ENCODE results near the gene CEACAM6. TPM values are rescaled to one million over a fixed set of nuclear protein-coding genes. Genes with fewer than 3 reads are reported as not detected.
"Not testable (repeated sequence)": the region's sequence is repeated elsewhere in the genome, so short reads cannot be mapped to it uniquely, and the experiment has no call there.

The CEACAM6 gene
- total RNA-seq, 2 experiments from 2014 or later = not detected

GRCh38 chr19:41784743-41785142, 29.4 kb downstream of the CEACAM6 start:
- Mint-ChIP-seq H3K27ac (no peak overlapping the region), H3K27me3 (peaks cover 71% of the 10 kb centered on the region), H3K36me3 (ENCODE audit: low read depth) (no peaks in the 10 kb centered on the region), H3K9me3 (no peaks in the 10 kb centered on the region), H3K4me3 (peak overlapping the region; percentile 31), H3K4me1 (ENCODE audit: low read depth) (peaks cover 17% of the 10 kb centered on the region)
- ChIA-PET POLR2A (interaction anchor here (1.1 to 1.2 kb wide), 2 partner anchors 10 to 31 kb away, joined by 7 to 10 read pairs; no protein-coding TSS in a partner anchor), CTCF (interaction anchor here (0.8 to 5.1 kb wide), 6 partner anchors 10 to 78 kb away, joined by 3 to 55 read pairs (median 3); no protein-coding TSS in a partner anchor)
- Histone ChIP-seq H3K36me3 (ENCODE audit: insufficient read depth, low read length) (no peaks in the 10 kb centered on the region), H3K27ac (ENCODE audit: low read depth in 1 of 2, low read length in 2 of 2) (no peak overlapping the region), H3K4me3 (ENCODE audit: low read length) (no peak overlapping the region), H3K9me3 (ENCODE audit: control insufficient read depth in 1 of 2, insufficient read depth in 1 of 2, low read length in 2 of 2) (no peaks in the 10 kb centered on the region), H3K4me1 (ENCODE audit: insufficient read depth, low read length) (peaks cover 11% of the 10 kb centered on the region), H3K27me3 (ENCODE audit: control insufficient read depth in 1 of 2, insufficient read depth in 2 of 2, low read length in 2 of 2) (peaks cover 10 to 26% of the 10 kb centered on the region in 2 experiments)
- ATAC-seq (ENCODE audit: poor library complexity) (no peak), DNase-seq (peak in 3 of 14 experiments; percentile 32 to 40 (median 36))
- intact Hi-C loops (cut with DNase I, micrococcal nuclease) = loop anchor here (1.0 kb wide), 3 partner anchors 10 to 78 kb away; no protein-coding TSS in a partner anchor
- TF ChIP-seq, protein P1, sequence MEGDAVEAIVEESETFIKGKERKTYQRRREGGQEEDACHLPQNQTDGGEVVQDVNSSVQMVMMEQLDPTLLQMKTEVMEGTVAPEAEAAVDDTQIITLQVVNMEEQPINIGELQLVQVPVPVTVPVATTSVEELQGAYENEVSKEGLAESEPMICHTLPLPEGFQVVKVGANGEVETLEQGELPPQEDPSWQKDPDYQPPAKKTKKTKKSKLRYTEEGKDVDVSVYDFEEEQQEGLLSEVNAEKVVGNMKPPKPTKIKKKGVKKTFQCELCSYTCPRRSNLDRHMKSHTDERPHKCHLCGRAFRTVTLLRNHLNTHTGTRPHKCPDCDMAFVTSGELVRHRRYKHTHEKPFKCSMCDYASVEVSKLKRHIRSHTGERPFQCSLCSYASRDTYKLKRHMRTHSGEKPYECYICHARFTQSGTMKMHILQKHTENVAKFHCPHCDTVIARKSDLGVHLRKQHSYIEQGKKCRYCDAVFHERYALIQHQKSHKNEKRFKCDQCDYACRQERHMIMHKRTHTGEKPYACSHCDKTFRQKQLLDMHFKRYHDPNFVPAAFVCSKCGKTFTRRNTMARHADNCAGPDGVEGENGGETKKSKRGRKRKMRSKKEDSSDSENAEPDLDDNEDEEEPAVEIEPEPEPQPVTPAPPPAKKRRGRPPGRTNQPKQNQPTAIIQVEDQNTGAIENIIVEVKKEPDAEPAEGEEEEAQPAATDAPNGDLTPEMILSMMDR (IDR thresholded peaks at IDR 0.05) = no peak

DNA sequence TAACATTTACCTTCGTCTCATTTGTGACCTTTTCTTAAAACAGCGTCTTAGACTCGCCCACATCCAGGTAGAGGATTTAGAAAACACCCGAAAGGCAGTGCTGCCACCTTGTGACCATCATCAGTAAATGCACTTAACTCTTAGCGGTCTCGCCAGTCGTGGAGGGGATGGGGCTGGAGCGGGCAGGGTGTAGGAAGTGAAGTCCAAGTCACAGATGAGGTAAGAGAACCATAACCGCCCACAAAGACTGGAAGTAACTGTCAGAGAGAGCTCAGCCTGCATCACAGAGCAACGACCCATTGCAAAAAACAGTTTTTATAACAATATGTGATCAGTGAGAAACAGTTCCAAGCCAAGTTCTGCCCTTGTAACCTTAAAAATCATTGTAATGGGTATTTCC, 30.3 kb downstream of the CEACAM6 start:
- Mint-ChIP-seq H3K27me3 (peaks cover 67% of the 10 kb centered on the region), H3K4me3 (no peak overlapping the region), H3K27ac (no peak overlapping the region), H3K4me1 (ENCODE audit: low read depth) (peaks cover 17% of the 10 kb centered on the region), H3K36me3 (ENCODE audit: low read depth) (no peaks in the 10 kb centered on the region), H3K9me3 (no peaks in the 10 kb centered on the region)
- intact Hi-C loops (cut with DNase I, micrococcal nuclease) = loop anchor here (1.0 kb wide), 3 partner anchors 11 to 79 kb away; no protein-coding TSS in a partner anchor
- peak; percentile 98 for ATAC-seq (ENCODE audit: poor library complexity)
- TF ChIP-seq, protein P1 (IDR thresholded peaks at IDR 0.05) = peak; percentile 81
- H3K27ac ChIP-seq (ENCODE audit: low read depth in 1 of 2, low read length in 2 of 2) = no peak overlapping the region
- peak; percentile 52 to 91 (median 66) for DNase-seq
- POLR2A ChIA-PET = interaction anchor here (1.2 to 1.7 kb wide), 2 partner anchors 32 to 33 kb away, joined by 5 to 10 read pairs; no protein-coding TSS in a partner anchor
- H3K9me3 ChIP-seq (ENCODE audit: control insufficient read depth in 1 of 2, insufficient read depth in 1 of 2, low read length in 2 of 2) = no peaks in the 10 kb centered on the region
- CTCF ChIA-PET = interaction anchor here (0.8 to 5.1 kb wide), 5 partner anchors 9 to 79 kb away, joined by 3 to 55 read pairs (median 3); no protein-coding TSS in a partner anchor
- H3K36me3 ChIP-seq (ENCODE audit: insufficient read depth, low read length) = no peaks in the 10 kb centered on the region
- peaks cover 7 to 23% of the 10 kb centered on the region in 2 experiments for H3K27me3 ChIP-seq (ENCODE audit: control insufficient read depth in 1 of 2, insufficient read depth in 2 of 2, low read length in 2 of 2)
- peaks cover 11% of the 10 kb centered on the region for H3K4me1 ChIP-seq (ENCODE audit: insufficient read depth, low read length)
- H3K4me3 ChIP-seq (ENCODE audit: low read length) = no peak overlapping the region

DNA sequence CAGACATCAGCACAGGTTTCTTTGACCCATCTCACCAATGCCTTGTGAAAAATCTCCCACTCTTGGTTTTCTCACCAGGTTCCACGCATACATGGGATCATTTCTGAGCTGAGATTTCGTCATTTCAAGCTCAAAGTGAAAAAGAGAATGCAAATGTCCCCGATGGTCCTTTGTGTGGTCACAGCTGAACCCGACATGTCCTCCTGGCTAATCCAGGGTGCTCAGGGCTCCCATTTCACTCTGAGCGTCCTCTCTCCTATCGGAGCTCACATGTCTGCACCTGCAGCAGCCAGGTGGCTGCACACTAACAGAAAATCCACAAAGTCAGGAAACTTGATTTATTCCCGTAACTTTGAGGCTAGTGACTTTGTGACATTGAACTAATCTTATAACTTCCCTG, 31.7 kb downstream of the CEACAM6 start:
- intact Hi-C loops (cut with DNase I, micrococcal nuclease) = no loop called here
- no peak overlapping the region for H3K27ac ChIP-seq (ENCODE audit: low read depth in 1 of 2, low read length in 2 of 2)
- H3K9me3 Mint-ChIP-seq = no peaks in the 10 kb centered on the region
- H3K27me3 ChIP-seq (ENCODE audit: control insufficient read depth in 1 of 2, insufficient read depth in 2 of 2, low read length in 2 of 2) = peaks cover 10 to 22% of the 10 kb centered on the region in 2 experiments
- ChIA-PET POLR2A (interaction anchor here (1.7 kb wide), 1 partner anchor 34 kb away, joined by 5 read pairs; no protein-coding TSS in a partner anchor), CTCF (interaction anchor here (5.1 kb wide), 1 partner anchor 34 kb away, joined by 55 read pairs; no protein-coding TSS in a partner anchor)
- no peaks in the 10 kb centered on the region for H3K36me3 ChIP-seq (ENCODE audit: insufficient read depth, low read length)
- DNase-seq (no peak), ATAC-seq (ENCODE audit: poor library complexity) (no peak)
- H3K27ac Mint-ChIP-seq = no peak overlapping the region
- H3K9me3 ChIP-seq (ENCODE audit: control insufficient read depth in 1 of 2, insufficient read depth in 1 of 2, low read length in 2 of 2) = no peaks in the 10 kb centered on the region
- TF ChIP-seq, protein P1 (IDR thresholded peaks at IDR 0.05) = no peak
- peaks cover 63% of the 10 kb centered on the region for H3K27me3 Mint-ChIP-seq
- no peaks in the 10 kb centered on the region for H3K36me3 Mint-ChIP-seq (ENCODE audit: low read depth)
- H3K4me1 Mint-ChIP-seq (ENCODE audit: low read depth) = peaks cover 17% of the 10 kb centered on the region
- H3K4me1 ChIP-seq (ENCODE audit: insufficient read depth, low read length) = peaks cover 11% of the 10 kb centered on the region
- H3K4me3 Mint-ChIP-seq = no peak overlapping the region
- H3K4me3 ChIP-seq (ENCODE audit: low read length) = no peak overlapping the region

DNA sequence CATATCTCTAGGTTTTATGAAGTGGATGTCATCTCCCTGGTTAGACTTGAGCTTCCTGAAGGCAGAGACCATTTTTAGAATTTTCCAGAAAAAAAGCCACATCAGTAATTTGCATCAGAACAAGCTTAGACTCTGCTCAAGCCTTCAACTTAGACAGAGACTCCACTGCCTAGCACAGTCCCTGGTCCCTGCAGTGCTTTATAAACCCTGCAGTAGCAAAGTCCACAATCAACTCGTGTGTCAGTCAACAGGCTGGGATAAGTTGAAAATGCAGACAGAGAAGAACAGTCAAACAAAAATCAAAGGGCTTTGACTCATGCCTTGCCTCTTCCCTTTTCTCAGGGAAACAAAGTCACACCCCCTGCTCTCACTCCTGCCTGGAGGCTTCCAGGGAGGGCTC, 33.2 kb downstream of the CEACAM6 start:
- peaks cover 17% of the 10 kb centered on the region for H3K4me1 Mint-ChIP-seq (ENCODE audit: low read depth)
- H3K27ac Mint-ChIP-seq; H3K9me3 ChIP-seq (ENCODE audit: control insufficient read depth in 1 of 2, insufficient read depth in 1 of 2, low read length in 2 of 2); H3K4me3 Mint-ChIP-seq; H3K9me3 Mint-ChIP-seq; ATAC-seq (ENCODE audit: poor library complexity); DNase-seq; POLR2A ChIA-PET; H3K36me3 Mint-ChIP-seq (ENCODE audit: low read depth); CTCF ChIA-PET; H3K4me3 ChIP-seq (ENCODE audit: low read length); H3K27ac ChIP-seq (ENCODE audit: low read depth in 1 of 2, low read length in 2 of 2); intact Hi-C loops (cut with DNase I, micrococcal nuclease); H3K36me3 ChIP-seq (ENCODE audit: insufficient read depth, low read length): not testable (repeated sequence)
- peaks cover 66% of the 10 kb centered on the region for H3K27me3 Mint-ChIP-seq
- Histone ChIP-seq H3K27me3 (ENCODE audit: control insufficient read depth in 1 of 2, insufficient read depth in 2 of 2, low read length in 2 of 2) (peaks cover 20 to 26% of the 10 kb centered on the region in 2 experiments), H3K4me1 (ENCODE audit: insufficient read depth, low read length) (peaks cover 11% of the 10 kb centered on the region)

- H3K9me3 ChIP-seq (ENCODE audit: control insufficient read depth in 1 of 2, insufficient read depth in 1 of 2, low read length in 2 of 2); H3K36me3 ChIP-seq (ENCODE audit: insufficient read depth, low read length); intact Hi-C loops (cut with DNase I, micrococcal nuclease); H3K4me3 ChIP-seq (ENCODE audit: low read length); H3K27ac ChIP-seq (ENCODE audit: low read depth in 1 of 2, low read length in 2 of 2); POLR2A ChIA-PET; H3K4me3 Mint-ChIP-seq; CTCF ChIA-PET; ATAC-seq (ENCODE audit: poor library complexity); H3K27ac Mint-ChIP-seq; H3K9me3 Mint-ChIP-seq; H3K36me3 Mint-ChIP-seq (ENCODE audit: low read depth); DNase-seq: not testable (repeated sequence)
- peaks cover 11% of the 10 kb centered on the region for H3K4me1 ChIP-seq (ENCODE audit: insufficient read depth, low read length)
- H3K27me3 ChIP-seq (ENCODE audit: control insufficient read depth in 1 of 2, insufficient read depth in 2 of 2, low read length in 2 of 2) = peaks cover 20 to 26% of the 10 kb centered on the region in 2 experiments
- Mint-ChIP-seq H3K4me1 (ENCODE audit: low read depth) (peaks cover 17% of the 10 kb centered on the region), H3K27me3 (peaks cover 64% of the 10 kb centered on the region)
Measured at GRCh38 chr19:41789053-41789452, 33.7 kb downstream of the CEACAM6 start.

All from CD4-positive, alpha-beta T cell (primary cell).